ENCODE results near the gene TMEM259. TPM values are rescaled to one million over a fixed set of nuclear protein-coding genes. Genes with fewer than 3 reads are reported as not detected.

The TMEM259 gene
- total and polyA plus RNA-seq, 9 of the 15 experiments (the other 6 are each of a cell fraction or from before 2014, with no cell fraction given) = 0.52 to 231 (median 63.6) TPM

DNA sequence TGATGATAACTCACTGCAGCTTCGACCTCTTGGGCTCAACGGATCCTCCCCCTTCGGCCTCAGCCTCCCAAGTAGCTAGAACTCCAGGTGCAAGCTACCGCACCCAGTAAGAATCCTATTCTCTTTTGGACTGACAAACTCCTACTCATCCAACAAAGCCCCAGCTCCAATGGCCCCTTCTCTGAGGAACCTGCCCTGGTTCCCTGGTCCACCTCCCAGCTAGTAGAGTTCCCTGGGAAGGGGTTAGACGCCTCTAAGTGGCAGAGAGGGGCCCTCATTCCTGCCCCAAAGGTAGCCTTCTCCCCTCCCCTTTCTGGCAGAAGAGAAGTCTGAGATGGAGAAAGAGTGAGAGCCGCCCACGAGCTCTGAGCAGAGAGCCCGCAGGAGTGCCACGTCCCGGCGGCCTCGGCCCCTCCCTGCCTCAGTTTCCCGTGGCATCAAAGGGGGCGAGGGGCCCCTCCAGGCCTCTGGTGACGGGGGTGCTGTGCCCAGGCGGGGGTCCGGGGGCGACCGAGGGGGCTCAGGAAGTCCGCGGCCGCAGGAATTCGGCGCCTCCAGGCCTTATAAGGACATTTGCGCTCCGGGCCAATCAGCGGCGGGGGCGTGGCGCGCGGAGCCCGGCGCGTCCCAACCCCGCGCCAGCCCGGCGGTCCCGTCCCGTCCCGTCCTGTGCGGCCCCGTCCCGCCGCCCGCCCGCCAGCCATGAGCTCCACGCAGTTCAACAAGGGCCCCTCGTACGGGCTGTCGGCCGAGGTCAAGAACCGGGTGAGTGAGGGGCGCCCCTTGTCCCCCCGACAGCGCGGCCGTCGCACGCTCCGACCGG lies 5.2 kb upstream of the TMEM259 start, which contains the start of gene CNN2:
Gene CNN2 (plus strand): TSS at position 649 of the 823 bp plus-strand sequence. CDS start 54 bp downstream, at position 703.
- Histone ChIP-seq H3K9me3 (replicated peaks; ENCODE audit: control insufficient read depth, insufficient read depth, low read depth, low read length) (no peaks in the 10 kb centered on the region), H3K4me3 (peak within 1 kb of the TSS; percentile 87), H3K79me2 (ENCODE audit: control insufficient read depth, insufficient read depth, low read length) (peaks cover 43% of the 10 kb centered on the region), H4K20me1 (replicated peaks; ENCODE audit: control insufficient read depth, insufficient read depth, low read length) (peaks cover 1% of the 10 kb centered on the region; the same call in 1 of the 2 replicates), H3K9ac (ENCODE audit: insufficient read depth in 1 of 2, low read depth in 2 of 2, low read length in 2 of 2) (peak within 1 kb of the TSS; percentile 87 to 93), H3K36me3 (ENCODE audit: control insufficient read depth, insufficient read depth, low read length) (peaks cover 9% of the 10 kb centered on the region; the same call in 1 of the 3 replicates), H2AFZ (ENCODE audit: low read depth, low read length) (peak within 1 kb of the TSS; percentile 93), H3K4me1 (replicated peaks in 1 of 2; ENCODE audit: control insufficient read depth in 2 of 2, insufficient read depth in 2 of 2, low read length in 2 of 2) (peaks cover 22 to 73% of the 10 kb centered on the region in 2 experiments), H3K27ac (ENCODE audit: extremely low read depth, low read depth, low read length) (peak within 1 kb of the TSS; percentile 98), H3K27me3 (ENCODE audit: control insufficient read depth in 2 of 2, insufficient read depth in 2 of 2, low read length in 2 of 2) (no peaks in the 10 kb centered on the region), H3K9me1 (ENCODE audit: control insufficient read depth, insufficient read depth, low read length) (no peaks in the 10 kb centered on the region), H3K4me2 (ENCODE audit: insufficient read depth, low read length) (peak within 1 kb of the TSS; percentile 77)
- ChIA-PET POLR2A (interaction anchor here (0.5 to 8.5 kb wide), 13 partner anchors 9 to 1237 kb away, joined by 3 to 176 read pairs (median 3); partner anchors contain the start of genes ABCA7 and CIRBP), CTCF (ENCODE audit: low intra/inter-chr PET ratio) (interaction anchor here (0.5 kb wide), 1 partner anchor 169 kb away, joined by 3 read pairs; no protein-coding TSS in a partner anchor)
- DNase-seq (ENCODE audit: extremely low read depth in 1 of 4, low spot score in 3 of 4) (peak; percentile 76 to 88 (median 82)), ATAC-seq (peak; percentile 89), FAIRE-seq (peak; percentile 80)
- 1% methylated on average over 34 of the region's 63 CpGs for WGBS (ENCODE audit: insufficient coverage, low coverage, missing lambda C conversion rate)
- in situ Hi-C loops (cut with MboI) (no loop called here), intact Hi-C loops (cut with micrococcal nuclease) (no loop called here)
- BruUV-seq (replicated peaks) = TSS peak; percentile 81
- 0 out of 2 replicates have a peak, but pooled peaks have one; percentile 35 for TF ChIP-seq ELF2 (CRISPR knock-in tag; IDR thresholded peaks at IDR 0.05)
- TF ChIP-seq, protein P1, sequence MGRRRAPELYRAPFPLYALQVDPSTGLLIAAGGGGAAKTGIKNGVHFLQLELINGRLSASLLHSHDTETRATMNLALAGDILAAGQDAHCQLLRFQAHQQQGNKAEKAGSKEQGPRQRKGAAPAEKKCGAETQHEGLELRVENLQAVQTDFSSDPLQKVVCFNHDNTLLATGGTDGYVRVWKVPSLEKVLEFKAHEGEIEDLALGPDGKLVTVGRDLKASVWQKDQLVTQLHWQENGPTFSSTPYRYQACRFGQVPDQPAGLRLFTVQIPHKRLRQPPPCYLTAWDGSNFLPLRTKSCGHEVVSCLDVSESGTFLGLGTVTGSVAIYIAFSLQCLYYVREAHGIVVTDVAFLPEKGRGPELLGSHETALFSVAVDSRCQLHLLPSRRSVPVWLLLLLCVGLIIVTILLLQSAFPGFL (CRISPR knock-in tag; IDR thresholded peaks at IDR 0.05) = no peak
- TF ChIP-seq NKRF (IDR thresholded peaks at IDR 0.05; ENCODE audit: borderline replicate concordance) = 0 out of 2 replicates have a peak, but pooled peaks have one; percentile 11
- TF ChIP-seq ZNF239 (CRISPR knock-in tag; IDR thresholded peaks at IDR 0.05) = peak; percentile 93
- TF ChIP-seq, protein P2, sequence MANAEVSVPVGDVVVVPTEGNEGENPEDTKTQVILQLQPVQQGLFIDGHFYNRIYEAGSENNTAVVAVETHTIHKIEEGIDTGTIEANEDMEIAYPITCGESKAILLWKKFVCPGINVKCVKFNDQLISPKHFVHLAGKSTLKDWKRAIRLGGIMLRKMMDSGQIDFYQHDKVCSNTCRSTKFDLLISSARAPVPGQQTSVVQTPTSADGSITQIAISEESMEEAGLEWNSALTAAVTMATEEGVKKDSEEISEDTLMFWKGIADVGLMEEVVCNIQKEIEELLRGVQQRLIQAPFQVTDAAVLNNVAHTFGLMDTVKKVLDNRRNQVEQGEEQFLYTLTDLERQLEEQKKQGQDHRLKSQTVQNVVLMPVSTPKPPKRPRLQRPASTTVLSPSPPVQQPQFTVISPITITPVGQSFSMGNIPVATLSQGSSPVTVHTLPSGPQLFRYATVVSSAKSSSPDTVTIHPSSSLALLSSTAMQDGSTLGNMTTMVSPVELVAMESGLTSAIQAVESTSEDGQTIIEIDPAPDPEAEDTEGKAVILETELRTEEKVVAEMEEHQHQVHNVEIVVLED (CRISPR knock-in tag; IDR thresholded peaks at IDR 0.05) = 0 out of 2 replicates have a peak, but pooled peaks have one; percentile 4
- TF ChIP-seq CXXC5 (CRISPR knock-in tag; IDR thresholded peaks at IDR 0.05) = peak; percentile 87
- peak; percentile 75 for TF ChIP-seq CCNT2 (IDR thresholded peaks at IDR 0.05; ENCODE audit: borderline replicate concordance, extremely low read depth, insufficient read length, low read depth, low read length)
- no peak for TF ChIP-seq ARID2 (IDR thresholded peaks at IDR 0.05)
- TF ChIP-seq GABPB1 (CRISPR knock-in tag; IDR thresholded peaks at IDR 0.05) = peak; percentile 57
- TF ChIP-seq, protein P3, sequence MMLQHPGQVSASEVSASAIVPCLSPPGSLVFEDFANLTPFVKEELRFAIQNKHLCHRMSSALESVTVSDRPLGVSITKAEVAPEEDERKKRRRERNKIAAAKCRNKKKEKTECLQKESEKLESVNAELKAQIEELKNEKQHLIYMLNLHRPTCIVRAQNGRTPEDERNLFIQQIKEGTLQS (IDR thresholded peaks at IDR 0.05) = no peak
- TF ChIP-seq, protein P3 (CRISPR knock-in tag; conservative IDR thresholded peaks at IDR 0.05) = no peak
- peak; percentile 70 for TF ChIP-seq KDM5B (IDR thresholded peaks at IDR 0.05; ENCODE audit: insufficient replicate concordance, low read depth, low read length)
- TF ChIP-seq GABPA (tag; conservative IDR thresholded peaks at IDR 0.05; ENCODE audit: low read depth) = 0 out of 2 replicates have a peak, but pooled peaks have one; percentile 38
- peak; percentile 79; the same call in 1 of the 2 replicates for TF ChIP-seq RB1 (IDR thresholded peaks at IDR 0.05; ENCODE audit: low read depth)
- TF ChIP-seq PHF21A (IDR thresholded peaks at IDR 0.05; ENCODE audit: borderline replicate concordance, low read depth) = 0 out of 2 replicates have a peak, but pooled peaks have one; percentile 45
